ENCODE results near the gene TNS2. TPM values are rescaled to one million over a fixed set of nuclear protein-coding genes. Genes with fewer than 3 reads are reported as not detected.

Gene TNS2
- total RNA-seq, 1 experiment from 2014 or later = 15.9 TPM

DNA sequence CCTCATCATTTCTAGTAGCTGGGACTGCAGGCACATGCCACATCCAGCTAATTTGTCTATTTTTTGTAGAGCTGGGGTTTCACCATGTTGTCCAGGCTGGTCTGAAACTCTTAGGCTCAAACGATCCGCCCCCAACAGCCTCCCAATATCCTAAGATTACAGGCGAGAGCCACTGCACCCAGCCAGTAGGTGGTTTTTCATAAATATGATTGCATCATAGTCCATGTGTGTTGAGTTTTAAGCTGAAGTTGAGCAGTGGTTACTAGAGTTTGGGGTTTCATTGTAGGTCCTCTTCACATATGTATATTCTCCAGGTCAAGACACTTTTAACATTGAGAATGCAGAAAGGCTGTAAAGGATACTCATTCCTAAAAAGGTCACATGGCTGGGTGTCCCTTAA, 13.1 kb upstream of the TNS2 start:
- DNase-seq (ENCODE audit: low read depth, low spot score) = no peak
- in situ Hi-C loops (cut with HindIII; ENCODE audit: low pct_unique_long_range_greater_than_20kb, low sequenced_read_pairs) = no loop called here

DNA sequence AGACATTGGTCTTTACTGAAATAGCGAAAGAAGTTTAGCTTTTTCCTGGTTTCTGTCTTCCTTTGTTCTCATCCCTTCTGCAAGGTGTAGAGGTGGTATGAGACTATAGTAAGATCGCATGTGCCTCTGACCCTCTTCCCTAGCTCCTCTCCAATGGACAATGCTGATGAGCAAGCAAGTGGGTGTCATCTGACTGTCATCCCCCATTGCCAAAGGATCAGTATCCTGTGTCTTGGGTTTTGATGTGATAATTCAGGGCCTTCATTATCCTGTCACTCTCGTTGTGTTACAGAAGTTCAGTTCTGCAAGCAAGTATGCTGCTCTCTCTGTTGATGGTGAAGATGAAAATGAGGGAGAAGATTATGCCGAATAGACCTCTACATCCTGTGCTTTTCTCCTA, 10.0 kb upstream of the TNS2 start:
- peak; percentile 77 for DNase-seq (ENCODE audit: low read depth, low spot score)
- in situ Hi-C loops (cut with HindIII; ENCODE audit: low pct_unique_long_range_greater_than_20kb, low sequenced_read_pairs) = no loop called here

DNA sequence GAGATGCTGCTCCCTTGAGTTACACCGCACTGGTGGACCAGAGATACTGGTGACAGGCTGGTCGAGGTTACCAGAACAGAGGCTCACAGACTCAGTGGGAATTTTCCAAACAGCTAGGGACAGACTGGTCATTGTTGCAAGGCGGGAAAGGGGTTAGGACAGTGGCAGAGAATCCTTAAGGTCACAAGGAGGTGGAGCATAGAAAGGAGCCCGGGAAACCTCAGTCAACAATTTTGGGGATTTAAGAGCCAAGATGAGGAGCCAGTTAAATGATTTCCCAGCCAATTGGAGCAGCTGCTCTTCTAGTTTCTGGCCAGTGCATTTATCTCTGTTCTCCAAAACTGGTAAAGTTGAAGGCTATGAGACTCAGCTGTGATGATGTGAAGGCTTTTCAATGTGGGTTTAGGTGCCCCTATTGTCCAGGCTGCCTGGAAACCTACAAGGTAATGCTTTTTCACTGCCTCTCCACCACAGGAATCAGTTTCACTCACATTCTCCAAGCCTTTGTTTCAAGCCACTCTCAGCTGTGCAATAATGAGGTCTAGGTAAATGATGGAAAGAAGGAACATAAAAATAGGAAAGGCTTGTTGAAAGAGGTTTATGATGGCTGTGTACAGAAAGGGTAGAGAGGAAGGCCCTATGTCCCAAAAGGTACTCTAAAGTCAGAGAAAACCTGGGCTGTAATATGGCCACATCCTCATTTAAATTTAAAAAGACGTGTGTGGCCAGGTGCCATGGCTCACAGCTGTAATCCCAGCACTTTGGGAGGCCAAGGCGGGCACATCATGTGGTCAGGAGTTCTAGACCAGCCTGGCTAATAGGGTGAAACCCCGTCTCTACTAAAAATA, 7.0 kb upstream of the TNS2 start:
- in situ Hi-C loops (cut with HindIII; ENCODE audit: low pct_unique_long_range_greater_than_20kb, low sequenced_read_pairs) = no loop called here
- peak; percentile 33 for DNase-seq (ENCODE audit: low read depth, low spot score)

DNA sequence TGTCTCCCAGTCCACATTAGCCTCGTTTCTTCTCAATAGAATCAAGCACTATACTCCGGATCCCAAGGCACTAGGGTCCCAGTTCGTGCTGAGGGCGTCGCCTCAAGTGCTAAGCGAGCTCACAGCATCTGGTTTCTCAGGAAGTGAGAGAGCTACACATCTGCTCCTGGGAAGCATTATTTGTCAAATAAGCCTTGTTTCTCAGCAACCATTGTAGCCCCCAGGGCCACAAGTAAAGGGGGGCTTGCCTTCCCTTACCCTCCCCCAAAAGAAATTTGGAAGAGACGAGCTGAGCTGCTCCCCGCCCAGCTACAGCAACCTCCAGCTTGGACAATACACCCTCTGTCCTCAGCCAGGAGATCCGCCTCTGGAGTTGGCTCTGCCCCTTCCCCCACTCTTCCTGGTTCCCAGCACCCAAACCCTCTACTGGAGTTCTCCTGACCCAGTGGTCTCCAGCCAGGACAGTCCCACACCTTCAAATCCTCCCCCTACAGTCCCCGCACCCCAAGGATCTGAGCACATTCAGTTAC, 5.7 kb upstream of the TNS2 start:
- in situ Hi-C loops (cut with HindIII; ENCODE audit: low pct_unique_long_range_greater_than_20kb, low sequenced_read_pairs) = no loop called here
- peak; percentile 86 for DNase-seq (ENCODE audit: low read depth, low spot score)

DNA sequence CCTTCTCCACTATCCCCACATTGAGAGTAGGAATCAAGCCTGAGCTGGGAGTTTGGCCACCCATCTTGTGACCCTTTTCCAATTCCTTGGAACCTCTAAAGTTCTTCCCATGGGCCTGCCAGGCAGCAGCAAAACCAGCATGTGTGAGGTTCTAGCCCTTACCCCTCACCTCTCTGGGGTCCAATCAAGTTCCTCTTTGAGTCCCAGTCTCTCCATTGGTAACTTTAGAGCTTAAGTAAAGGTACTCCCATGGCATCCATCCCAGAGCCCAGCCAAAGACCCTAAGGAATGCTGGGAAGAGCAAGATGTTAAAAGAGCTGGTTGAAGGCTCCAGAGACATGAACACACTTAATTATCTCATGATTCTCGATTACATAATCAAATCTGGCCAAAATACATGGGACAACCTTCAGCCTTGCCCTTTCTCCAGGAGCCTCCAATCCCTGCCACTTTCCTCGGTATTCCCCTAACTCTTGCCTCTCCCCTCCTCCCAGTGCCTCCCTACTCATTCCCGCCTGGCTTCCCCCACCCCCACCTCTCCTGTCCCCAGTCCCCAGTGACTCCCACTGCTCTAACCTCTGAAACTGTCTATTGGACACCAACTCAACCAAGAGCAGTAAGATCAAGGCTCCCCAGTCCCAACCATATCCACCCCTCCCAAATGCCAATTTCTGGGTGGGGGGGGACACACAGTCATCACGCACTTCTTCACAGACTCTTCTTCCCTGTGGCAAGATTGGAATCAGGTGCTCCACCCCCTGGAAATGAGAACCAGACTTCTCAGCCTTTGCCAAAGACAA, 4.8 kb upstream of the TNS2 start:
- DNase-seq (ENCODE audit: low read depth, low spot score) = no peak
- in situ Hi-C loops (cut with HindIII; ENCODE audit: low pct_unique_long_range_greater_than_20kb, low sequenced_read_pairs) = no loop called here

DNA sequence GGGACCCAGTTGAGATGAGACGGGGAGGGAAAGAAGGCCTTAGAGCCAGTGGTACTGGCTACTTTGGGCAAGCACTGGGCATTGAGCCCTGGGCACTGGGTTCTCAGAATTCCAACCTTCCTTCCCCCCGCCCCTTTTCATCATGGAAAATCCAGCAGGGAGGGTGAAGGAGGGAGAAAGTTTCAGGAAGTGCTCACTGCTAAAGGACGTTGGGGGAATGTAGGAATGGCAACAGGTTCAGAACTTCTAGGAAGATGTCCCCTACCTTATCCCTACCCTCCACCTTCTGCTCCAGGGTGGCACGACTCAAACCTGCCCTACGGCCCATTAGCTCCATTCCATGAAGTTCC, 4.2 kb upstream of the TNS2 start:
- in situ Hi-C loops (cut with HindIII; ENCODE audit: low pct_unique_long_range_greater_than_20kb, low sequenced_read_pairs) = no loop called here

DNA sequence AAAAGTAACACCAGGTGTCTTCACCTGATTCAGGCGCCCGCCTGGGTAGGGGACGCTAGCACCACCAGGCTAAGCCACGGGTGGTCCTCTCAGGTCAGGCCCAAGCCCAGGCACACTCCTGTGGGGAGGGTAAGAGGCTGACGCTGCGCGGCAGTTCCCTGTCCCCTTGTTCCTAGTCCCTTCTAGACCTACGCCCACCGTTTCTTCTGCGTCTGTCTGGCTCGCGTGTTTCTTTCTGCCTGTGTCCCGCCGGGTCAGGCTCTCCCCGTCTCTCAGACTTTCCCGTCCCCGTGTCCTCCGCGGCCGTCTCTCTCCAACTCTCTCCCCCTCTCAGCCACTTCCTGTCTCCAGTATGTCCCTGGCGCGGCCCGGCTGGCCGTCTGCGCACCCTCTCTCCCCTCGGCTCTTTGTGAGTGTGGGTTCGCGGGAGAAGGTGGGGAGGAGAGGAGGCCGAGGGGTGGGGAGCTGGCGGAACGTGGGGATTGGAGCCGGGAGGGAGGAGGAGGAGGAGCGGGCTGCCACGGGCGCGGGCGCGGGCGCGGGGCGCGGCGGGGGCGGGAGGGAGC, 3.1 kb upstream of the TNS2 start:
- in situ Hi-C loops (cut with HindIII; ENCODE audit: low pct_unique_long_range_greater_than_20kb, low sequenced_read_pairs) = no loop called here
- DNase-seq (ENCODE audit: low read depth, low spot score) = no peak

More for the DNA sequence above, 4.2 kb upstream of the TNS2 start:
- no peak for DNase-seq (ENCODE audit: low read depth, low spot score)

DNA sequence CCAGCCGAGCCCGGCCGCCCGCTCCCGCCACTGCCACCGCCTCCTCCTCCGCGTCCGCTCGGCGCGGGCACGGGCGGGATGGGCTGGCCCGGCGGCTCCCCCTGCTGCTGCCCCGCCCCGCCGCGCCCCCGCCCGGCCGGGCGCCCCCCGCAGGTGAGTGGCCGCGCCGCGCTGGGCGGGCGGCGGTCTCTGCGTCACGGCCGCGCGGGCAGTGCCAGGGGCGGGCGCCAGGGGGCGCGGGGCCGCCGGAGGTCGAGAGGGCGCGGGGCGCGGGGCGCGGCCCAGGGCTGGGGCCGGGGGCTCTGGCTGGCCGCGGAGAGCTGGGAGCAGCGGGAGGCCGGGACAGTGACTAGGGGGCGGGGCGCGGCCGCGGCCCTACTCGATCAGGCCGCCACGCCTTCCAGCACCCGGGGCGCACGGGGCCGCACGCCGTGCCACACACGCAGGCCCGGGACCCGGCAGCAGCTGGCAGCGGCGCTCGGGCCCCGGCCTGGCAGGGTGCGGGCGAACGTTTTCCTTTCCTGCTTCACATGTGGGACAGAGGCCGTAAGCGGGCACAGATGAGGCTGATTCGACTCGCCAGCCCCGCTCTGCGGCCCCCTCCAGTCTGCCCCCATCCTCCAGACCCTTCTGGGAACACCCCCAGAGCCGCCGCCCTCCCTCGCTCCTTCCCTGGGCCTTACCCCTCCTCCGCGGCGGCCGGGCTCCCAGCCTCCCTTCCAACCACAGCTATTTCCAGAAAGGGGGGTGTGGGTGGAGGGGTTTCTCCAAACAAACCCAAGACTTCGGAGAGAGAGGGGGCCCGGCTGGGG, 2.4 kb upstream of the TNS2 start:
- peak; percentile 53 for DNase-seq (ENCODE audit: low read depth, low spot score)
- in situ Hi-C loops (cut with HindIII; ENCODE audit: low pct_unique_long_range_greater_than_20kb, low sequenced_read_pairs) = no loop called here

DNA sequence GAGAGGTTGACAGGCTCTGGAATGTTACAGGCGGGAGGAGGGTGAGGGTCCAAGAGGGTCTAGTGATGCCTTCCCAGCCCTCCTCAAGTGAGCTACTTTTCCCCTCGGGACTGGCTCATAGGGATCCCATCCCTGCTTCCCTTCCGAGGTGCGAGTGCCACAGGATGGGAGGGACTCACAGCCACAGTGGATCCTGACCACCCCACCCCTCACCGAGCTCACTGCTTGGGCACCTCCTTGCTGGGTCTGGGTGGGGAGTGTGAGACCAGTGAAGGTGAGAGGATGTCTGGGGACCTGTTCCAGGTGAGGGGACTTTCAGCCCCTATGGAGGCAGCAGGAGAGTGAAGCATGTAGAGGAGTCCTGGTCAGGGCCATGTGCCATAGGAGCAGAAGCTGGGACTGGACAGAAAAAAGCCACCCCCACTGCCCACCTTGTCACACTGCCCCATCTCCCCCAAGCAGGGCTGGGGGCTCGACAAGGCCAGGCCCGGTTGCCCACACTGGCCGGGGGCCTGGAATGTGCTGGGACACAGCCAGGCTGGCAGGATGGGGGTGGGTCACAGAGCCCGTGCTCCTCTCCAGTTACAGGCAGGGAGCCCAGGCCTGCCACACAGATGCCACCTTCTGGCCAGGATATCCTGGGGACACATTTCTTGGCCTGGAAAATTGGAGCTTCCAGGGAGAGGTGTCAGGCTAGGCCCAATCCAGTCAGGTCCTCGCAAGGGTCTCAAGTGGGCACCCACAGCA, 1.7 kb upstream of the TNS2 start:
- in situ Hi-C loops (cut with HindIII; ENCODE audit: low pct_unique_long_range_greater_than_20kb, low sequenced_read_pairs) = no loop called here
- DNase-seq (ENCODE audit: low read depth, low spot score) = peak; percentile 42

DNA sequence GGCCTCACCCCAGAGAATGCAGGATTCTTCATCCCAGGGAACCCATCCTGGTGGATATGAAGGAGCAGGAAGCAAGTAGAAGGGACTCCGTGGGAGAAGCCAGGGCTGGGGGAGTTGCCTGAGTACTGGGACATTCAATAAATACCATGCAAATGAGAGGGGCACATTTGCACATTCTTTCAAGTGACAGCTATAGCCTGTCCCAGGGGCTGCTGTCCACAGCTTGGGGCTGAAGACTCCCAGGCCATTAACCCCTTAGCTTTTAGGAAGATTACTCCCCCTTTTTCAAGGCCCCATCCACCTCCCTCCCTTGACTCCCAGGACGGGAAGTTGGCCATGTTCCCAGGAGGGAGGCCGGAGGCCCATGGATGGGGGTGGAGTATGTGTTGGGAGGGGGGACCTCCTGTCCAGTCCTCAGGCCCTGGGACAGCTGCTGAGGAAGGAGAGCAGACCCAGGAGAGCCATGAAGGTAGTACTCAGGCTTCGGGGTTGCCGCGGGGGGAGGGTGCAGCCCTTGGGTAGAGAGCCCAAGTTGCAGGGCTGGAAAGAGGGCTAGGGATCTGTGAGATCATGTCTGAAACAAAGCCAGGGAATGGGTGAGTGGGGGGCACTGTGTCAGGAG, 974 bp upstream of the TNS2 start:
- in situ Hi-C loops (cut with HindIII; ENCODE audit: low pct_unique_long_range_greater_than_20kb, low sequenced_read_pairs) = no loop called here
- no peak for DNase-seq (ENCODE audit: low read depth, low spot score)

DNA sequence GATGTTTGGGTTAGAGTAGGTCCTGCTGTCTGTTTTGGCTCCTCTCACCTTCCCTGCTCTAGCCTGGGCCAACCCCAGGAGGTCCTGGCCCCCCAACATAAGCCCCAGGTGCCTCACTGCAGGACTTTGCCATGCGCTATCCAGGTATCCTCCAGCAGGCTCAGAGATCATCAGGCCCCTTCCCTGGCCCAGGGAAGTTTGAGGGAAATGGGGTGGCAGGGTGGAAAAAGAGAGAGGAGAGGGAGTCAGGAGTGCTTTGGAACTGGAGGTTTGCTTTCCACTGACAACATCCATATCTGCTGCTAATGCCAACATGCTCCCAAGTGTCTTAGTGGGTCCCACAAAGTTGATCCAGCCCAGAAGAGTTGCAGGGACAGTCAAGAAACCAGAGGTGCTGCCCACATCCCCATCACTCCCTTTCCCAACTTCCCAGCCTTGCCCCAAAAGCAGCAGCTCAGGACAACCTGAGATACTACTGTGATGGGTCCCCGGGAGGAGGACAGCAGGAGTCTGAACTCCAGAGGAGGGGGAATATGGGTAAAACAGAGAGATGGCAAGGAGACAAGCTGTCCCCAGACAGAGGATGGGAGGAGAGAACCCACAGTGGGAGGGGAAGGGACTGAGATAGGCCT, 677 bp downstream of the TNS2 start:
- in situ Hi-C loops (cut with HindIII; ENCODE audit: low pct_unique_long_range_greater_than_20kb, low sequenced_read_pairs) = no loop called here
- no peak for DNase-seq (ENCODE audit: low read depth, low spot score)

DNA sequence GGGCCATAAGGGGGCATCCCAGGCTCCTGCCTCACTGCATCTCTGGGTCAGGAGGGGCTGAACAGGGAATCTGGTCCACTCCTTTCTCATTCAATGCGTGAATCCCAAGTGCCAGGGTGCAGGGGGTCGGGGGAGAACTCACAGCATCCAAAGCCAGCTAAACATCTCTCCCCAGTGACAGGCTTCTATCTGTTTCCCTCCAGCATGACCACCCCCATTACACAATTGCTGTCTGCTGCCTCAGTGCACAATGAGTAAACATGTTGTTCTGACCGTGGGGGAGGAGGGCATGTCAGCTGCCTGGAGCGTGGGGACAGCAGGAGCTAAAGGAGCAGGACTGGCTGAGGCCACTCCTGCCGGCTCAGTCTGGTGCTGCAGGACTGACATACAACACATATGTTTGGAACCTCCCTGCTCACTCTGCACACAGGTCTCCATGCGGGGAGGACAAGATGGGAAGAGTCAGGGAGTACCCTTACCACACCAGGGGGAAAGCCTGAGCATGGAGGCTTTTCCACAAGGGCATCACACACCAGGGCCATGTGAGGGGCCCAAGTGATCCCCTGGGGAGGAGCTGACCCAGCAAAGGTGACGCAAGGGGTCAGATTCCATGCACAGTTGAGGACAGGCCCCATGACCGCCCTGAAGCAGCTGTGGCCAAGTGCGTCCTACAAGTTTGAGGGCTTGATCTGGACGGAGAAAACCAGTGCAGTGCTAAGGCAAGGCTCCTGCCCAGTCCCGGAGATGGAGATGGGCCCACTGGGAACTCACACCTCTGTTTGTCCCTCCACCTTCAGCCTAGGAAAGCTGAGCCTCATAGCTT, 1.4 kb downstream of the TNS2 start:
- peak; percentile 42 for DNase-seq (ENCODE audit: low read depth, low spot score)
- in situ Hi-C loops (cut with HindIII; ENCODE audit: low pct_unique_long_range_greater_than_20kb, low sequenced_read_pairs) = no loop called here

DNA sequence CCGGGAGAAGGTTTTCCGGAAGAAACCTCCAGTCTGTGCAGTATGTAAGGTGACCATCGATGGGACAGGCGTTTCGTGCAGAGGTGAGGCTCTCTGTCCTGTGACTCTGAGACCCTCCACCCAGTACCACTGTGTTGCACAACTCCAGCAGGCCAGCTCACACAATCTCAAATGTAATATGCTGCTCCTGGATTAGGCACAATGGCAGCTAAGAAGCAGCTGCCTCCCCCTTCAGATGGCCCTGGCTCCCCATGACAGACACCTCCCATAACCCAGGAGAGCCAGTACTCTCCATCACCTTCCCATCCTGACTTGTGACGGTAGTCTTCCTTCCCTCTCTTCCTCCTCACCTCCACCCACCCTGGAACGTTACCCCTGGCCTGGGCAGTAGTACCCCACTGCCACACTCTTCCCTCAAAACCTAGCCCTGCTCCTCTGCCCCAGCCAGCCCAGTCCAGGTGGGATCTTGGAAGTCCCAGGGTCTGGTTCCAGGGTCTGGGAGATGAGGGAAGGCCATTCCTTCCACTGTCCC, 2.1 kb downstream of the TNS2 start:
- no peak for DNase-seq (ENCODE audit: low read depth, low spot score)
- in situ Hi-C loops (cut with HindIII; ENCODE audit: low pct_unique_long_range_greater_than_20kb, low sequenced_read_pairs) = no loop called here

DNA sequence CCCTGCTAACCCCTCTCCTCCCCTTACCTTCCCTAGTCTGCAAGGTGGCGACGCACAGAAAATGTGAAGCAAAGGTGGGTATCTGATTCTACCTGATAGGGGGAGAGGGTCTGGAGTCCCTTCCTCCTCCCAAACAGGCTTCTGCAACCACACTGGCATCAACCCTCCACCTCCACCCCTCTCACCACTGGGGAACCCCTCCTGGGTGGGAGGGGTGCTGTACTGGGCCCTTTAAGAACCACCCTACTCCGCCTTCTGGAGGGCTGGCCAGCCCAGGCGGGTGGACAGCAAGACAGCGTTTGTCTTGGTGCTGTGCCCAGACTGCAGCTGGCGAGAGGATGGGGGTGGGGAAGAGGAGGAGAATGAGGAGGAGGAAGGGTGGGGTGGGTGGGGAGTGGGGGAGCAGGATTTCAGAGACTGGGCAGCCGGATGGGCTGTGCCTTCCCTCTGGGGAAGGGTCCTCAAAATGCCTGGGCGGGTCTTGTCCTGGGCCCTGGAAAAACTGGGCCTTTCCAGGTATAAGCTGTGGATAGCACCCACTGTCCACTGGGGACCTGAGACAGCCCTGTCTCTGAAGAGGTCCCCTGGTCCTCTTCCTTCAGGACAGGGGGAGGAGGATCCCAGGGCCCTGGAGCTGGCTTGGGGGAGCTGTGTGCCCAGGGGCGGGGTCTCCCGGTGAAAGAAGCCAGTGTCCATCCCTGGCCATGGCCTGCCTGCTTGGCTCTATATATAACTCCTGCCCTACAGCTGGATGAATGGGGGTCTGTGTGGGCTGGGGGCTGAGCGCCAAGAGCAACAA, 2.8 kb downstream of the TNS2 start:
- in situ Hi-C loops (cut with HindIII; ENCODE audit: low pct_unique_long_range_greater_than_20kb, low sequenced_read_pairs) = no loop called here
- DNase-seq (ENCODE audit: low read depth, low spot score) = peak; percentile 38

All from SK-MEL-5 (cell line).